ENCODE results near the gene GLOD4. TPM values are rescaled to one million over a fixed set of nuclear protein-coding genes. Genes with fewer than 3 reads are reported as not detected.
"Not testable (repeated sequence)": the region's sequence is repeated elsewhere in the genome, so short reads cannot be mapped to it uniquely, and the experiment has no call there.

Gene GLOD4
- total RNA-seq, 1 donor from 2014 or later = 79.9 TPM

DNA sequence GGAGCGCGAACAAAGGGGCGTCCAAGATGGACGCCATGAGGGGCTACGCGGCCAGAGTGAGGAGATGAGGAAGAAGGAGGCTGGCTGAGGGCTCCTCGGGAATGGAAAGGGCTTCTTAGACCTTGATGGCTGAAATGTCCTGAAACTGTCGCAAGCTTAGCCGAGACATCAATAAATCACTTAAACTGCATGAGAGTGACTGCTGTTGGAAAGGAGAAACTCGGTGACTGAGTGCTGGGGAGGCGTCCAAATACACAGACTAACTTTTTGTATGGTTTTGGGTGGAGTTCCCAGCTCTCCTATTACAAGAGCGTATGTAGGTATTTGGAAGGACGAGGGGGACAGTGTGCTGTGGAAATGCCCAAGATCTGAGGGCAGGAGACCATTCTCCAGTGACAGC lies 28.7 kb downstream of the GLOD4 start:
- no peak overlapping the region for H3K27ac Mint-ChIP-seq
- H3K36me3 Mint-ChIP-seq (ENCODE audit: insufficient read depth) = peaks cover 22% of the 10 kb centered on the region
- peaks cover 8% of the 10 kb centered on the region for H3K9me3 Mint-ChIP-seq (ENCODE audit: low read depth)
- no peaks in the 10 kb centered on the region for H3K27me3 Mint-ChIP-seq
- TF ChIP-seq, protein P1, sequence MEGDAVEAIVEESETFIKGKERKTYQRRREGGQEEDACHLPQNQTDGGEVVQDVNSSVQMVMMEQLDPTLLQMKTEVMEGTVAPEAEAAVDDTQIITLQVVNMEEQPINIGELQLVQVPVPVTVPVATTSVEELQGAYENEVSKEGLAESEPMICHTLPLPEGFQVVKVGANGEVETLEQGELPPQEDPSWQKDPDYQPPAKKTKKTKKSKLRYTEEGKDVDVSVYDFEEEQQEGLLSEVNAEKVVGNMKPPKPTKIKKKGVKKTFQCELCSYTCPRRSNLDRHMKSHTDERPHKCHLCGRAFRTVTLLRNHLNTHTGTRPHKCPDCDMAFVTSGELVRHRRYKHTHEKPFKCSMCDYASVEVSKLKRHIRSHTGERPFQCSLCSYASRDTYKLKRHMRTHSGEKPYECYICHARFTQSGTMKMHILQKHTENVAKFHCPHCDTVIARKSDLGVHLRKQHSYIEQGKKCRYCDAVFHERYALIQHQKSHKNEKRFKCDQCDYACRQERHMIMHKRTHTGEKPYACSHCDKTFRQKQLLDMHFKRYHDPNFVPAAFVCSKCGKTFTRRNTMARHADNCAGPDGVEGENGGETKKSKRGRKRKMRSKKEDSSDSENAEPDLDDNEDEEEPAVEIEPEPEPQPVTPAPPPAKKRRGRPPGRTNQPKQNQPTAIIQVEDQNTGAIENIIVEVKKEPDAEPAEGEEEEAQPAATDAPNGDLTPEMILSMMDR (IDR thresholded peaks at IDR 0.05; ENCODE audit: unreplicated experiment) = no peak
- peak overlapping the region; percentile 50 for H3K4me3 Mint-ChIP-seq (ENCODE audit: low read depth)
- DNase-seq (ENCODE audit: low spot score, unreplicated experiment) = no peak
- peaks cover 40% of the 10 kb centered on the region for H3K4me1 Mint-ChIP-seq (ENCODE audit: low read depth)

DNA sequence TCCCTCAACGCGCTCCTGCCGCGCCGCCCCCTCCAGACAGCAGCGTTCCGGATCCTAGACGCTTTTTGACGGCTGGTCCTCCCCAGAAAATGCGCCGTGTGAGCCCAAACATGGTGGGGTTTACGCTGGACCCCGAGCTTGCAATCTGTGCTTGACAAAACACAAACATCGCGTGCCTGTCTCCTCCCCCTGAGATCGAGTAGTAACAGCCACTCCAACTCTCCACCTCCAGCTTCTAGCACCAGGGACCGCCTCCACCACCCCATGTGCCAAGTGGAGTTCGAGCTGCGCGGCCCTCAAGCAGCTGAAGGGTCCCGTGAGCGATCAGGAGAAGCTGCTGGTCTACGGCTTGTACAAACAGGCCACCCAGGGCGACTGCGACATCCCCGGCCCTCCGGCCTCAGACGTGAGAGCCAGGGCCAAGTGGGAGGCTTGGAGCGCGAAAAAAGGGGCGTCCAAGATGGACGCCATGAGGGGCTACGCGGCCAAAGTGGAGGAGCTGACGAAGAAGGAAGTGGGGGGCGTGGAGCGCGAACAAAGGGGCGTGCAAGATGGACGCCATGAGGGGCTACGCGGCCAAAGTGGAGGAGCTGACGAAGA lies 29.4 kb downstream of the GLOD4 start:
- Mint-ChIP-seq H3K4me1 (ENCODE audit: low read depth) (peaks cover 40% of the 10 kb centered on the region), H3K9me3 (ENCODE audit: low read depth) (peaks cover 8% of the 10 kb centered on the region)

DNA sequence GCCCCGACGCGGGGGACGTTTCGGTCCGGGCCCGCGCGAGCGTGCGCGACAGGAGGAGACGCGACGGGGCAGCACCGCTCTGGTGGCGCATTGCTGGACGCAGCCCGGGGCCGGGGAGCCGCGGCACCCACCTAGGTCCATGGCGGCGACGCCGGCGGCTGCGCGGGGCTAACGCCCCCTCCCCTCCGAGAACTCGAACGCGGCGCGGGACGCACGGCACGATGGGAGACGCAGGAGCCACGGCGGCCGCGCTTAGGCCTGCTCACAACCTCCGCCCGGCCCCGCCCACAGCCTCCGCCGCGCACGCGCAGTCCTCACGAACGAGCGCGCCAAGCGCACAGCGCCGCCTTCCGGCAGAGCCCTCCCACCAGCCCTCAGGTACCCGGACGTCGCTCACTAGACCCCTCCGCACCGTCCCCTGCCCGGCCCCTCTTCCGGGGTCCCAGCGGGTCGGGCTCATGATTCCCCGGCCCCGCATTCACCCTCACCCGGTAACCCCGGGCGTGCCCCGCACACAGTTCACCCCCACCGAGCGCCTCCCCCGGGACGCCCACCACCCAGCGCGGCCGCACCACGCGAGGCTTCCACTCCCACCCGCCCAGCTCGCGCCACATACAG lies 30.0 kb downstream of the GLOD4 start, which contains the start of gene GEMIN4:
Gene GEMIN4, minus strand, starts transcription at position 263 of the 618 bp plus-strand sequence. Its CDS starts 122 bp downstream, at position 141.
- peak; percentile 98 for DNase-seq (ENCODE audit: low spot score, unreplicated experiment)
- peaks cover 8% of the 10 kb centered on the region for H3K9me3 Mint-ChIP-seq (ENCODE audit: low read depth)
- H3K27ac Mint-ChIP-seq = peak within 1 kb of the TSS; percentile 99
- H3K4me1 Mint-ChIP-seq (ENCODE audit: low read depth) = peaks cover 40% of the 10 kb centered on the region
- peaks cover 26% of the 10 kb centered on the region for H3K36me3 Mint-ChIP-seq (ENCODE audit: insufficient read depth)
- TF ChIP-seq, protein P1 (IDR thresholded peaks at IDR 0.05; ENCODE audit: unreplicated experiment) = peak; percentile 98
- H3K4me3 Mint-ChIP-seq (ENCODE audit: low read depth) = peak within 1 kb of the TSS; percentile 94
- no peaks in the 10 kb centered on the region for H3K27me3 Mint-ChIP-seq

More for the DNA sequence above, 29.4 kb downstream of the GLOD4 start:
- Mint-ChIP-seq H3K27me3 (no peaks in the 10 kb centered on the region), H3K27ac (peak overlapping the region; percentile 99), H3K36me3 (ENCODE audit: insufficient read depth) (peaks cover 29% of the 10 kb centered on the region), H3K4me3 (ENCODE audit: low read depth) (peak overlapping the region; percentile 94)
- TF ChIP-seq, protein P1 (IDR thresholded peaks at IDR 0.05; ENCODE audit: unreplicated experiment) = no peak
- DNase-seq (ENCODE audit: low spot score, unreplicated experiment) = no peak

DNA sequence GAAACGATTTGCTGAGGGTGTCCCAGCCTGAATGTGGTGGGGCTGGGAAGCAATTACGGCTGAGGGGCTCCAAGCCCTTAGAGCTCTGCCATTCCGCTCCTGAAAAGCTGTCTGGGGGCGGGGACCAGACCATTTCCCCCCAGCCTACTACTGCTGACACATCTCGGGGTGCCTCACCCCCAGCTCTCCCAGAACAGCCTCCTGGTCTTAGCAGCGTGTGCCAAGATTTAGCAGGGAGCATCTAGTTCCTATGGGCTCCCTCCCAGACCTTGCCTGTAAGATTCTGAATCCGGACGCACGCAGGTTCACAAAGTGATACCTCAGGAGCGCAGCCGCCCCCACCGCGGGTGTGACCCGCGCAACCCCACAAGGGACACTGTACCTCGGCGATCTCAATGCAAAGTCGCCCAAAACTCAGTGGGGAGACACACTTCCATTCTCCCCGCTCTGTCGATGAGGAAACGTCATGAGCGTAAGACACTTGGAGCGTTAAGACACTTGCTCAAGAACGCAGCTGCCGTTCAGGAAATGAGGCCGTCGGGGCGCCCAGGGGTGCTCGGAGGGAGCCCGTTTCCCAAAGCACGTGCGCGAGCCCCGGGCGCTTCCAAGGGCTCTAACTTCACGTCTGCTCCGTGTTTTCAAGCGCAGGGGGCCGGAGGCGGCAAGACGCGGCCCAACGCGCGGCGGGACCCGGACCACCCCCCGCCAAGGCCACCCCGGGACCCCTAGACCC lies 30.6 kb downstream of the GLOD4 start:
- Mint-ChIP-seq H3K4me1 (ENCODE audit: low read depth) (peaks cover 38% of the 10 kb centered on the region), H3K27me3 (no peaks in the 10 kb centered on the region), H3K36me3 (ENCODE audit: insufficient read depth) (peaks cover 21% of the 10 kb centered on the region), H3K9me3 (ENCODE audit: low read depth) (peaks cover 8% of the 10 kb centered on the region), H3K4me3 (ENCODE audit: low read depth) (peak overlapping the region; percentile 94), H3K27ac (peak overlapping the region; percentile 98)
- no peak for DNase-seq (ENCODE audit: low spot score, unreplicated experiment)
- TF ChIP-seq, protein P1 (IDR thresholded peaks at IDR 0.05; ENCODE audit: unreplicated experiment) = no peak

DNA sequence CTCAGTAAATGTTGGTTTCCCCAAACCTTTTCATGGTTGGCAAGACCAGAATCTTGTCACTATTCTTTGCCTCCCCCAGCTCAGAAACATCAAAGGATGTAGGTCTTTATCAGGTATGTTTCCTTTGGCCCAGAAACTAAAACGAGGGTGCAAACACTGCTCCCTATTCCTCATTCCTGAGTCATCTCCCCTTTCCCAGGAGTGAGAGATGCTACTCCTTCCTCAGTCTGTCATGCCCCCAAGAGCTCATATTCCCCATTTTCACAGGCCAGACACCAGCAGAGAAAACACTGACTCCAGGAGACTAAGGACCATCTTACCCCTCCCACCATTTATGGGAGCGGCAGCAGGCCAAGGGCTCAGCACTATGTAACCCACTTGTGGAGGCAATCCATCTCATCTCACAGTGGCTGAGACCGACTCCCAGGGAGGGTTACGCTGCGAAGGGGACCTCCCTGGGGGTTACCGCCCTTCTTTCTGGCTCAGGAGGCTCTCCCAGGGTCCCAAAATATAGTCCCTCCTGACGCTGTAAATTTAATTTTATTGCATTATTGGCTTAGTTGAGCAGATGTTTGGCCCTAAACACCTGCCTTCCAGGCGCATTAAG lies 31.5 kb downstream of the GLOD4 start:
- Mint-ChIP-seq H3K27ac (no peak overlapping the region), H3K4me1 (ENCODE audit: low read depth) (peaks cover 29% of the 10 kb centered on the region), H3K4me3 (ENCODE audit: low read depth) (peak overlapping the region; percentile 94), H3K36me3 (ENCODE audit: insufficient read depth) (peaks cover 12% of the 10 kb centered on the region), H3K9me3 (ENCODE audit: low read depth) (peaks cover under 1% of the 10 kb centered on the region), H3K27me3 (no peaks in the 10 kb centered on the region)
- TF ChIP-seq, protein P1 (IDR thresholded peaks at IDR 0.05; ENCODE audit: unreplicated experiment) = no peak
- DNase-seq (ENCODE audit: low spot score, unreplicated experiment) = no peak

DNA sequence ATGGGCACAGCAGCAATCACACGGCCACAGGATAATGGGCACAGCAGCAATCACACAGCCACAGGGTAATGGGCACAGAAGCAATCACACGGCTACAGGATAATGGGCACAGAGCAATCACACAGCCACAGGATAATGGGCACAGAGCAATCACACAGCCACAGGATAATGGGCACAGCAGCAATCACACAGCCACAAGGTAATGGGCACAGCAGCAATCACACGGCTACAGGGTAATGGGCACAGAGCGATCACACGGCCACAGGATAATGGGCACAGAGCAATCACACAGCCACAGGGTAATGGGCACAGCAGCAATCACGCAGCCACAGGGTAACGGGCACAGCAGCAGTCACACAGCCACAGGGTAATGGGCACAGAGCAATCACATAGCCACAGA lies 32.7 kb downstream of the GLOD4 start:
- Mint-ChIP-seq H3K36me3 (ENCODE audit: insufficient read depth) (peaks cover 12% of the 10 kb centered on the region), H3K4me1 (ENCODE audit: low read depth) (peaks cover 25% of the 10 kb centered on the region)
- not testable (repeated sequence) for DNase-seq (ENCODE audit: low spot score, unreplicated experiment); H3K4me3 Mint-ChIP-seq (ENCODE audit: low read depth); H3K27ac Mint-ChIP-seq; H3K9me3 Mint-ChIP-seq (ENCODE audit: low read depth); H3K27me3 Mint-ChIP-seq

DNA sequence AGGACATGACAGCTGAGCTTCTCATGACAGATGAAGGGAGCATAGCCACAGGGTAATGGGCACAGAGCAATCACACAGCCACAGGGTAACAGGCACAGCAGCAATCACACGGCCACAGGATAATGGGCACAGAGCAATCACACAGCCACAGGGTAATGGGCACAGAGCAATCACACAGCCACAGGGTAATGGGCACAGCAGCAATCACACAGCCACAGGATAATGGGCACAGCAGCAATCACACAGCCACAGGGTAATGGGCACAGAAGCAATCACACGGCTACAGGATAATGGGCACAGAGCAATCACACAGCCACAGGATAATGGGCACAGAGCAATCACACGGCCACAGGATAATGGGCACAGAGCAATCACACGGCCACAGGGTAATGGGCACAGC lies 33.5 kb downstream of the GLOD4 start:
- not testable (repeated sequence) for H3K4me3 Mint-ChIP-seq (ENCODE audit: low read depth); H3K9me3 Mint-ChIP-seq (ENCODE audit: low read depth); H3K27ac Mint-ChIP-seq; DNase-seq (ENCODE audit: low spot score, unreplicated experiment); H3K27me3 Mint-ChIP-seq
- H3K36me3 Mint-ChIP-seq (ENCODE audit: insufficient read depth) = peaks cover 17% of the 10 kb centered on the region
- peaks cover 21% of the 10 kb centered on the region for H3K4me1 Mint-ChIP-seq (ENCODE audit: low read depth)
